Mucosa of descending colon (tissue), 3 donors: ENCODE results near the gene C3orf52. TPM values are rescaled to one million over a fixed set of nuclear protein-coding genes. Genes with fewer than 3 reads are reported as not detected.

Experiments used
- ATAC-seq: fragments of 200-7000 bp; cut with Tn5 transposase; one replicate; pipeline ENCODE4 v1.9.1; 2020; ENCODE audit warnings: mild to moderate bottlenecking, moderate library complexity
- DNase-seq, 3 donors: peaks; one replicate each; pipeline ENCODE4 v3.0.0-alpha.2; 2020
- H3K36me3 ChIP-seq: fragments of 200-600 bp; one replicate; pipeline ENCODE4 v1.8.0; 2021; ENCODE audit warnings: low read depth, mild to moderate bottlenecking
- H3K4me1 ChIP-seq: fragments of 200-600 bp; one replicate; pipeline ENCODE4 v1.8.0; 2021; ENCODE audit warnings: low read depth, mild to moderate bottlenecking
- H3K4me3 ChIP-seq: fragments of 200-600 bp; one replicate; pipeline ENCODE4 v1.8.0; 2021; ENCODE audit warnings: mild to moderate bottlenecking
- H3K9me3 ChIP-seq: fragments of 200-600 bp; one replicate; pipeline ENCODE4 v1.8.0; 2021; ENCODE audit warnings: mild to moderate bottlenecking
- intact Hi-C, 2 donors: fragments of 100-400 bp; cut with DNase I in 1 of 2; cut with micrococcal nuclease in 1 of 2; formaldehyde crosslinking; loops; one replicate each; pipeline versions ENCODE4 v1.11.0 to v1.11.1; 2022; cut with DNase I, micrococcal nuclease
- total RNA-seq, 3 donors: library from RNA; stranded (reverse); fragmentation: NEBNext Ultra II Directional in 2 of 3; extraction: Animal tissue kit (Norgen Biotek cat#: 25700) in 2 of 3; gene quantifications; one replicate each; pipeline versions ENCODE4 v1.2.1 to v1.2.4, GENCODE V29; 2021 to 2023
- TF ChIP-seq, protein P1 (sequence below): fragments of 200-600 bp; IDR thresholded peaks from one replicate; pipeline ENCODE4 v1.8.0; 2022; ENCODE audit warnings: antibody characterized with exemption, mild to moderate bottlenecking
- donor health status: DM: no; HTN: no; CAD: no; lungs with moderate emphysema.
- donor health status: DM: no; HTN: no; CAD: no.
- donor health status: DM: no; HTN: yes; CAD: no.

Gene C3orf52
- total RNA-seq, 3 donors from 2014 or later: 22.6 to 49.9 (median 36.3) TPM

DNA sequence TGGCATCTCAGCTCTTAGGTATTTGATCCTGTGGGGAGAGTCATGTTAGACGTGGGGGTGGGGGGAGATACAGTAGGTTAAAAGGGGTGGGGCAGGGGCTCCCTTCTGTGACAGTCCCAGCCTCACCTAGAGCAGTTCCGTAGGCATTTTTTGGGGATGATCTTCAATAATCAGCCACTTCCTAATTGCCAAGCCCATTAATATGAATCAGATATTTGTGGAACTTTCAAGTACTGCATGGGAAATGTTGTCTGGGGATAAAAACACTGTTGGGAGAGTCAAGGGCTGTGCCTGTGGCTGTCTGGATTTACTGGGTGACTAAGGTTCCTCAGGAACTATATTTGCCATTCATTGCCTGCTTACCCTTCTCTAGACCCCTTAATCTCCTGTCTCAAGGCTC lies 9.5 kb downstream of the C3orf52 start:
- TF ChIP-seq, protein P1, sequence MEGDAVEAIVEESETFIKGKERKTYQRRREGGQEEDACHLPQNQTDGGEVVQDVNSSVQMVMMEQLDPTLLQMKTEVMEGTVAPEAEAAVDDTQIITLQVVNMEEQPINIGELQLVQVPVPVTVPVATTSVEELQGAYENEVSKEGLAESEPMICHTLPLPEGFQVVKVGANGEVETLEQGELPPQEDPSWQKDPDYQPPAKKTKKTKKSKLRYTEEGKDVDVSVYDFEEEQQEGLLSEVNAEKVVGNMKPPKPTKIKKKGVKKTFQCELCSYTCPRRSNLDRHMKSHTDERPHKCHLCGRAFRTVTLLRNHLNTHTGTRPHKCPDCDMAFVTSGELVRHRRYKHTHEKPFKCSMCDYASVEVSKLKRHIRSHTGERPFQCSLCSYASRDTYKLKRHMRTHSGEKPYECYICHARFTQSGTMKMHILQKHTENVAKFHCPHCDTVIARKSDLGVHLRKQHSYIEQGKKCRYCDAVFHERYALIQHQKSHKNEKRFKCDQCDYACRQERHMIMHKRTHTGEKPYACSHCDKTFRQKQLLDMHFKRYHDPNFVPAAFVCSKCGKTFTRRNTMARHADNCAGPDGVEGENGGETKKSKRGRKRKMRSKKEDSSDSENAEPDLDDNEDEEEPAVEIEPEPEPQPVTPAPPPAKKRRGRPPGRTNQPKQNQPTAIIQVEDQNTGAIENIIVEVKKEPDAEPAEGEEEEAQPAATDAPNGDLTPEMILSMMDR: no peak
- ATAC-seq: no peak
- peaks cover 37% of the 10 kb centered on the region for H3K4me1 ChIP-seq

DNA sequence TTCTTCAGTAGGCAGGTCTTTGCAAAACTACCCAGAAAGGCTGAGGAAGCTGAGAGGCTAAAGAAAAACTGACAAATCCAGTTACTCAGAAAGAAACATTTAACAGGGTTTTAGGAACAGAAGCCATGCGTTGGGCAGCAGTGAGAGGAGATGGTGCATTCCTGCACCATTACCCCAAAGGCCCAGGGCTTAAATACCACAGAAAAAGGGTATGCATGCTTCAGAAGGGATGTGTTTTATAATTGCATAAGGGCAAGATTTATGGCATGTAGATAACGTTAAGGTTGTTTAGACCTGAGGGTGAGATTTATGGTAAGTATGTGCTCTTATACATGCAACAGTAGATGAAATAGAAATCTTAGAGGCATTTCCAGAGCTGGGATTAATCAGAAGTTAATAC lies 10.0 kb downstream of the C3orf52 start:
- H3K36me3 ChIP-seq: no peaks in the 10 kb centered on the region
- no peak for DNase-seq
- no peaks in the 10 kb centered on the region for H3K9me3 ChIP-seq
- H3K4me1 ChIP-seq: peaks cover 33% of the 10 kb centered on the region
- H3K4me3 ChIP-seq: no peak overlapping the region
- TF ChIP-seq, protein P1: no peak
- peak; percentile 29 for ATAC-seq
- intact Hi-C loops: no loop called here

More for the DNA sequence above, 9.5 kb downstream of the C3orf52 start:
- intact Hi-C loops: no loop called here
- DNase-seq: no peak
- Histone ChIP-seq H3K9me3 (no peaks in the 10 kb centered on the region), H3K4me3 (no peak overlapping the region), H3K36me3 (no peaks in the 10 kb centered on the region)

DNA sequence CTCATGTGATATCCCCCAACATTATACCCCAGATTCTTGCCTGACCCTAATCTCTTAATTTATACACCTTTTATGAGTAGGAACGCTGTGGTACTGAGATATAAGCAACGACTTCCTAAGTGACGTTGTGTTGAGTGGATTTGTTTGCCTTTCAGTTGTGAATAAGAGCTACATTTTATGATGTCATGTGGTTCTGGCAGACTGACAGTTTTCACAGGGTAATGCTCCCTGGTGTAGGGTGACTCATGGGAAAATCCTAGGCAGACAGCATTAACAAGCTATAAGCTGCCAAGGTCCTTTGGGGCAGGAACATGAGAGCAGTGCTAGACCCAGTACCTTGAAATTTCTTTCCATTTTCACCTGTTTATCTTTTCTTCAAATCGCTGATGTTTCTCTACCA lies 11.2 kb downstream of the C3orf52 start:
- TF ChIP-seq, protein P1: no peak
- H3K9me3 ChIP-seq: no peaks in the 10 kb centered on the region
- DNase-seq: peak in 1 of 3 donors; percentile 91
- intact Hi-C loops: no loop called here
- no peaks in the 10 kb centered on the region for H3K36me3 ChIP-seq
- no peak overlapping the region for H3K4me3 ChIP-seq
- ATAC-seq: peak; percentile 93
- peaks cover 25% of the 10 kb centered on the region for H3K4me1 ChIP-seq

DNA sequence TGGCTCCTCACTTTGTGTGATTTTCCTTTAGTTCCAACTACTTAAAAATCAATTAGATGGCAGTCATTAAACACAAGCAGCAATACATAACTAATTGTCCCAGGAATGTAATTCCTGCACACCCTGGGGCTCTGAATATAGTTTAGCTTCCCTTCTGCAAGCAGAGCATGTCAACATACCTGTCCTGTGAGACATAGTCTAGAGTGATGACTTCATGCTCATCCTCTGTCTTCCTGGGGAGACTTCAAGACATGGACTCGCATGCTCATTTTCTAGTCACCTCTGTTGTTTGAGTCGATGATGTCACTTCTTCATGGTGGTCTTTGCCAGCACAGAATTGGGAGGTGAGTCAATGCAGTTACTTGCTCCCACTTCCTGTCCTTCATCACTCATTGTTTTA lies 15.7 kb downstream of the C3orf52 start:
- Histone ChIP-seq H3K9me3 (no peaks in the 10 kb centered on the region), H3K4me1 (peaks cover 5% of the 10 kb centered on the region), H3K4me3 (no peak overlapping the region), H3K36me3 (no peaks in the 10 kb centered on the region)
- DNase-seq (no peak), ATAC-seq (no peak)
- TF ChIP-seq, protein P1: no peak
- intact Hi-C loops: no loop called here

DNA sequence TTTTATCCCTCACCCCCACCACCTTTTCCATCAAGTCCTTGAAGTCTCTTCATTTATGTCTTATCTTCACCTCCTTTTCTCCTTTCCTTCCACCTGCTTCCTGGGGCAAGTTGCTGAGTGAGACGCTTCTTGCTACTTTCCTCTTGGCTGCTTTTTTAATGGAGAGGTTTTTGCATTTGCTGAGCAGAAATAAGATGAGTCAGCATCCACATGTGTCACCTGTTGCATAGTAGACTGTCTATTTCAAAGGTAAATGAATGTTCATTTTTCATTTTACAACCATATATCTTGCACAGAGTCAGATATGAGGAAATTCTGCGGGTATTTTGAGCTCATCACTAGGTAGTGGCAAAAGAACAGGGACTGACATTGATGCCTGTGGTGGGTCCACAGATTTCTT lies 18.6 kb downstream of the C3orf52 start:
- ATAC-seq (no peak), DNase-seq (no peak)
- TF ChIP-seq, protein P1: no peak
- intact Hi-C loops: no loop called here
- H3K9me3 ChIP-seq: no peaks in the 10 kb centered on the region
- no peaks in the 10 kb centered on the region for H3K36me3 ChIP-seq
- peaks cover 4% of the 10 kb centered on the region for H3K4me1 ChIP-seq
- H3K4me3 ChIP-seq: no peak overlapping the region

DNA sequence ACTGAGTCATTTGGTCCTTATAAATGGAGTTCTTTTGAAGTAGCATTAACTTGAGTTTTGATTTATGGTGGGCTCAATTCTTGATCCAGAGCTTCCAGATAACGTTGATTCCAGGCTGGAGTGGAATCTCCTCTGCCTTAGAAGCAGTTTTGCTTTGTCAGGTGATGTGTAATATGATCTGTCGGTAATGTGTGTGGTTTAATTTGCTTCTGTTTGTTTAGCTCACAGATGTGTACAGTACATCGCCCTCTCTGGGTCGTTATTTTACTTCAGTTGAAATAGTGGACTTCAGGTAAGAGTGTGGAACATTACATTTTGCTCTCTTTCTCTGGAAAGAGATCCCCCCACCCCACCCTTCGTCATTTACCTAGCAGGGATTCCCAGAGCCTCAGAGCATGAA lies 23.1 kb downstream of the C3orf52 start:
- H3K9me3 ChIP-seq: no peaks in the 10 kb centered on the region
- ATAC-seq (peak; percentile 58), DNase-seq (no peak)
- H3K4me3 ChIP-seq: no peak overlapping the region
- H3K36me3 ChIP-seq: no peaks in the 10 kb centered on the region
- peaks cover 4% of the 10 kb centered on the region for H3K4me1 ChIP-seq
- intact Hi-C loops: no loop called here
- TF ChIP-seq, protein P1: no peak
